Cardiac muscle cell (in vitro differentiated cells and primary cell): ENCODE measurements around the gene OR10X1. TPM values are rescaled to one million over a fixed set of nuclear protein-coding genes. Genes with fewer than 3 reads are reported as not detected.
A peak's percentile ranks its signal among the peaks of the same experiment; 100 is the strongest.

ENCODE experiments used
- DNase-seq, 2 donors: peaks; one replicate each; pipeline versions ENCODE4 v3.0.0 to v3.0.0-alpha.2; 2010 to 2017; ENCODE audit warnings: low read depth in 1 of 2, low spot score in 1 of 2
- H3K27ac ChIP-seq: fragments of 200-600 bp; sonication (generic); 2 replicates; pipeline ENCODE4 v1.5.1; 2016
- H3K27me3 ChIP-seq: fragments of 200-600 bp; sonication (generic); 2 replicates; pipeline ENCODE4 v1.6.0; 2016; ENCODE audit warnings: control low read depth
- H3K36me3 ChIP-seq: fragments of 200-600 bp; sonication (generic); 2 replicates; pipeline ENCODE4 v1.5.1; 2016; ENCODE audit warnings: control low read depth
- H3K4me1 ChIP-seq: fragments of 200-600 bp; sonication (generic); 2 replicates; pipeline ENCODE4 v1.8.1; 2017; ENCODE audit warnings: low read depth, mild to moderate bottlenecking, mixed run types
- H3K4me3 ChIP-seq: fragments of 200-600 bp; sonication (generic); 2 replicates; pipeline ENCODE4 v1.5.1; 2016; ENCODE audit warnings: mild to moderate bottlenecking
- H3K9me3 ChIP-seq: fragments of 200-600 bp; sonication (generic); 2 replicates; pipeline ENCODE4 v1.5.1; 2017; ENCODE audit warnings: low read depth, mild to moderate bottlenecking, control low read depth
- CTCF ChIP-seq: IDR thresholded peaks from 2 replicates; pipeline ENCODE4 v1.5.1; 2012; ENCODE audit warnings: low read depth, mild to moderate bottlenecking, low read length
- polyA plus RNA-seq: library from polyadenylated mRNA; unstranded; fragments of >200 nt; fragmentation: Nextera tagmentation; extraction: Ambion mirVana; gene quantifications from 2 replicates; pipeline ENCODE4 v1.2.1, GENCODE V29; 2016
- total RNA-seq: library from RNA; depleted of rRNA; stranded (reverse); fragments of >200 nt; gene quantifications from 2 replicates; pipeline ENCODE4 v1.2.3, GENCODE V29; 2016

The OR10X1 gene
- total and polyA plus RNA-seq, 2 experiments from 2014 or later, result not detected

DNA sequence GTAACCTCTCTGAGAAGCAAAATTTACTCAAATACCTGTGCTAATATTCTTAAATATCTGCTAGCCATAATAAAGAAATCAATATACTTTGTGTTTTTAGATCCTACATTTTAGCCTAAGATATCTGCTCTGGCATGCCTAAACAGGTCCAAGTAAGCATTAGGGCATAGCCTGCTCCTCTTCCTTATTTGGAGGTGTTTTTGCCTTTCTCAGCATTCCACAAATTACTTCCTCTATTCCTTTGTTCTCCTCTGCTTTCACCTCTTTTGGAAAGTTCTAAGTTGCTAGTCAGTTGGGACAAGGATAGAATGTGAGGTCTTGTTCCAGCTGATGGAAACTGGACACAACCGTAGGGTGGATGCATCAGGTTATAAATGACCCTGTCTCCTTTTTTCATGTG, 7.2 kb upstream of the OR10X1 start:
- H3K36me3 ChIP-seq, result no peaks in the 10 kb centered on the region
- TF ChIP-seq CTCF, result no peak
- H3K27ac ChIP-seq, result no peak overlapping the region
- H3K4me3 ChIP-seq, result no peak overlapping the region
- H3K27me3 ChIP-seq, result no peaks in the 10 kb centered on the region
- no peak for DNase-seq
- H3K4me1 ChIP-seq, result peaks cover 8% of the 10 kb centered on the region
- H3K9me3 ChIP-seq, result no peaks in the 10 kb centered on the region

DNA sequence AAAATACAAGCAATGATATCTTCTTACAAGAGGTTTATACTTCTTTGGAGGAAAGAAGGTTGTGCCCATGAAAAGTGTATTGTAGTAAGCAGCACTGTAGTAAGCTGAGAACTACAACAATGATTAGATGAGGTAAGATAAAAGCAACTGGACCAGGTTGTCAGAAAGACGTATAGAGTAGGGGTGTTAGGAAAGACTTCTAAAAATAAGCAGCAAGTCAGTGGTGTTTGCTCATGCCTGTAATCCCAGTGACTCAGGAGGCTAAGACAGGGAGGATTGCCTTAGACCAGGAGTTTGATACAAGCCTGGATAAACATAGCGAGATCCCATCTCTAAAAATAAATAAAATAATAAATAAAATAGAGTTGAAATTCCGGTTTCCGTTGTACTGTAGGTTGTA, 4.3 kb upstream of the OR10X1 start:
- Histone ChIP-seq H3K9me3 (no peaks in the 10 kb centered on the region), H3K4me3 (no peak overlapping the region), H3K27me3 (no peaks in the 10 kb centered on the region), H3K27ac (peak overlapping the region; percentile 25), H3K36me3 (no peaks in the 10 kb centered on the region), H3K4me1 (peaks cover 18% of the 10 kb centered on the region)
- TF ChIP-seq CTCF, result no peak
- DNase-seq, result peak in 1 of 2 donors; percentile 4

DNA sequence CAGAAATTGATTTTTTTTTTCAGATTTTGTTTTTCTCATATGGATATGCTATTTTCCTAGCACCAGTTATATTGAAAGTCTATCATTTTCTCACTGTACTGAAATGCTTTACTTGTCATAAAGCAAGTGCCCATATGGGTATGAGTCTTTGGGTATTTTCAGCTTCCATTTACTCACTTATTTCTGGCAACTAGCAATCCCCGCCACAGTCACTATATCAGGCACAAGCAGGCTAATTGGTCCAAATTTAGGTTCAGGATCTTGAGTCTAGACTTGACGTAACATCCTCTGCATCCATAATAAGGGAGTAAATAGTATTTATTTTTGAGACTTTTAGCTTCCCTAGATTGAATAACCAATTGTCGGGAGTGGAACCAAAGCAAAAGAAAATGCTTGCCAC, 2.1 kb downstream of the OR10X1 start:
- Histone ChIP-seq H3K4me1 (peaks cover 11% of the 10 kb centered on the region), H3K4me3 (no peak overlapping the region), H3K27ac (no peak overlapping the region), H3K36me3 (no peaks in the 10 kb centered on the region), H3K27me3 (no peaks in the 10 kb centered on the region), H3K9me3 (no peaks in the 10 kb centered on the region)
- TF ChIP-seq CTCF, result no peak
- DNase-seq, result no peak

- H3K36me3 ChIP-seq, result no peaks in the 10 kb centered on the region
- no peaks in the 10 kb centered on the region for H3K4me1 ChIP-seq
- H3K9me3 ChIP-seq, result no peaks in the 10 kb centered on the region
- no peak for DNase-seq
- H3K4me3 ChIP-seq, result no peak overlapping the region
- no peak overlapping the region for H3K27ac ChIP-seq
- no peak for TF ChIP-seq CTCF
- H3K27me3 ChIP-seq, result no peaks in the 10 kb centered on the region
These were observed 7.5 kb downstream of the OR10X1 start for GRCh38 chr1:158572226-158572625.

- Histone ChIP-seq H3K4me3 (no peak within 1 kb of the TSS), H3K27ac (no peak within 1 kb of the TSS), H3K9me3 (no peaks in the 10 kb centered on the region), H3K27me3 (no peaks in the 10 kb centered on the region), H3K4me1 (no peaks in the 10 kb centered on the region), H3K36me3 (no peaks in the 10 kb centered on the region)
- no peak for TF ChIP-seq CTCF
- DNase-seq, result no peak
These were observed 9.2 kb downstream of the OR10X1 start, which contains the start of gene OR6P1 for GRCh38 chr1:158570480-158570879. Gene OR6P1 (minus strand): TSS chr1:158570580. CDS start chr1:158563604, 6,976 bp downstream.

- Histone ChIP-seq H3K36me3 (no peaks in the 10 kb centered on the region), H3K27ac (no peak overlapping the region), H3K4me3 (no peak overlapping the region), H3K9me3 (no peaks in the 10 kb centered on the region), H3K4me1 (peaks cover 3% of the 10 kb centered on the region), H3K27me3 (no peaks in the 10 kb centered on the region)
- no peak for DNase-seq
- no peak for TF ChIP-seq CTCF
These were observed 15.1 kb downstream of the OR10X1 start for GRCh38 chr1:158564608-158565007.
